CD4-positive, alpha-beta T cell (primary cell): Measurements from ENCODE around the gene COL3A1. TPM values are rescaled to one million over a fixed set of nuclear protein-coding genes. Genes with fewer than 3 reads are reported as not detected.

Source experiments
- ATAC-seq: fragments of 200-7000 bp; cut with Tn5 transposase; one replicate; pipeline ENCODE4 v1.10.0; 2022; ENCODE audit warnings: mild to moderate bottlenecking; ENCODE audit not compliant: poor library complexity
- CTCF ChIA-PET: fragments of 350-600 bp; sonication (Branson Sonifier 250); formaldehyde crosslinking; loops from one replicate; lab custom pipeline; 2021; ENCODE audit warnings: antibody characterized with exemption, inconsistent platforms; lab: Charles Lee
- POLR2A ChIA-PET: fragments of 350-600 bp; sonication (Branson Sonifier 250); formaldehyde crosslinking; loops from one replicate; lab custom pipeline; 2021; ENCODE audit warnings: antibody characterized with exemption, inconsistent platforms; lab: Charles Lee
- DNase-seq, 14 experiments: peaks; one replicate each; pipeline ENCODE4 v3.0.0-alpha.2; 2013 to 2020; ENCODE audit warnings: mixed read lengths in 2 of 14
- H3K27ac ChIP-seq, 2 donors: one replicate each; pipeline versions ENCODE4 v1.5.1 to v1.7.0; 2013; ENCODE audit warnings: low read length in 2 of 2, low read depth in 1 of 2, mild to moderate bottlenecking in 1 of 2
- H3K27me3 ChIP-seq, 2 experiments: 1 replicate in 1 of 2; 2 replicates in 1 of 2; pipeline versions ENCODE4 v1.6.1 to v1.7.0; 2013; ENCODE audit warnings: low read length in 2 of 2, control low read depth in 1 of 2, mild to moderate bottlenecking in 1 of 2, moderate library complexity in 1 of 2; ENCODE audit not compliant: insufficient read depth in 2 of 2, control insufficient read depth in 1 of 2
- H3K36me3 ChIP-seq: one replicate; pipeline ENCODE4 v1.6.1; 2013; ENCODE audit warnings: low read length, control low read depth; ENCODE audit not compliant: insufficient read depth
- H3K4me1 ChIP-seq: one replicate; pipeline ENCODE4 v1.6.1; 2013; ENCODE audit warnings: low read length, control low read depth; ENCODE audit not compliant: insufficient read depth
- H3K4me3 ChIP-seq: one replicate; pipeline ENCODE4 v1.5.1; 2013; ENCODE audit warnings: mild to moderate bottlenecking, low read length, moderate library complexity
- H3K9me3 ChIP-seq, 2 experiments: 1 replicate in 1 of 2; 2 replicates in 1 of 2; pipeline versions ENCODE4 v1.6.1 to v1.7.0; 2013; ENCODE audit warnings: low read length in 2 of 2, mild to moderate bottlenecking in 2 of 2, control low read depth in 1 of 2, moderate library complexity in 1 of 2; ENCODE audit not compliant: control insufficient read depth in 1 of 2, insufficient read depth in 1 of 2
- H3K27ac Mint-ChIP-seq: one replicate; pipeline ENCODE4 v1.8.0; 2020; ENCODE audit warnings: mixed read lengths
- H3K27me3 Mint-ChIP-seq: one replicate; pipeline ENCODE4 v1.8.0; 2021; ENCODE audit warnings: mixed read lengths
- H3K36me3 Mint-ChIP-seq: one replicate; pipeline ENCODE4 v1.8.0; 2021; ENCODE audit warnings: low read depth, mixed read lengths
- H3K4me1 Mint-ChIP-seq: one replicate; pipeline ENCODE4 v1.8.0; 2021; ENCODE audit warnings: low read depth, mixed read lengths
- H3K4me3 Mint-ChIP-seq: one replicate; pipeline ENCODE4 v1.8.0; 2020; ENCODE audit warnings: mild to moderate bottlenecking, mixed read lengths
- H3K9me3 Mint-ChIP-seq: one replicate; pipeline ENCODE4 v1.8.0; 2020; ENCODE audit warnings: mixed read lengths
- CTCF ChIP-seq: fragments of 200-600 bp; IDR thresholded peaks from one replicate; pipeline ENCODE4 v1.8.0; 2022; ENCODE audit warnings: antibody characterized with exemption, mild to moderate bottlenecking
- intact Hi-C, 2 experiments: fragments of 100-400 bp; cut with DNase I in 1 of 2; cut with micrococcal nuclease in 1 of 2; formaldehyde crosslinking; loops; one replicate each; pipeline versions ENCODE4 v1.15.1 to v1.9.0; 2023 to 2025; cut with DNase I, micrococcal nuclease
- total RNA-seq, 174 experiments: library from RNA in 2 of 174; stranded (reverse) in 2 of 174; gene quantifications; one replicate each; pipeline ENCODE4 v1.2.3 and lab custom pipeline; 2021 to 2026

Gene COL3A1
- total RNA-seq, 2 experiments from 2014 or later: not detected

GRCh38 chr2:189012351-189012750, 38.2 kb downstream of the COL3A1 start:
- Histone ChIP-seq H3K4me3 (no peak overlapping the region), H3K27me3 (no peaks in the 10 kb centered on the region), H3K27ac (no peak overlapping the region), H3K9me3 (no peaks in the 10 kb centered on the region), H3K4me1 (no peaks in the 10 kb centered on the region), H3K36me3 (no peaks in the 10 kb centered on the region)
- Mint-ChIP-seq H3K27me3 (peaks cover 4% of the 10 kb centered on the region), H3K36me3 (no peaks in the 10 kb centered on the region), H3K4me1 (no peaks in the 10 kb centered on the region), H3K9me3 (no peaks in the 10 kb centered on the region), H3K27ac (no peak overlapping the region), H3K4me3 (no peak overlapping the region)
- DNase-seq: no peak
- ATAC-seq: no peak
- TF ChIP-seq CTCF: no peak
- intact Hi-C loops: no loop called here
- CTCF ChIA-PET: no interaction called here
- POLR2A ChIA-PET: no interaction called here

GRCh38 chr2:189013031-189013430, 38.9 kb downstream of the COL3A1 start:
- CTCF ChIA-PET: no interaction called here
- Mint-ChIP-seq H3K9me3 (no peaks in the 10 kb centered on the region), H3K27me3 (peaks cover 4% of the 10 kb centered on the region), H3K27ac (no peak overlapping the region), H3K4me3 (no peak overlapping the region), H3K4me1 (no peaks in the 10 kb centered on the region), H3K36me3 (no peaks in the 10 kb centered on the region)
- ATAC-seq (no peak), DNase-seq (no peak)
- no peak for TF ChIP-seq CTCF
- Histone ChIP-seq H3K9me3 (no peaks in the 10 kb centered on the region), H3K36me3 (no peaks in the 10 kb centered on the region), H3K27ac (no peak overlapping the region), H3K4me1 (no peaks in the 10 kb centered on the region), H3K27me3 (no peaks in the 10 kb centered on the region), H3K4me3 (no peak overlapping the region)
- intact Hi-C loops: no loop called here
- POLR2A ChIA-PET: no interaction called here

- no peak overlapping the region for H3K4me3 ChIP-seq
- Mint-ChIP-seq H3K4me1 (no peaks in the 10 kb centered on the region), H3K27me3 (peaks cover 4% of the 10 kb centered on the region), H3K9me3 (no peaks in the 10 kb centered on the region), H3K36me3 (no peaks in the 10 kb centered on the region), H3K4me3 (no peak overlapping the region), H3K27ac (no peak overlapping the region)
- H3K9me3 ChIP-seq: no peaks in the 10 kb centered on the region
- TF ChIP-seq CTCF: no peak
- intact Hi-C loops: no loop called here
- ATAC-seq (no peak), DNase-seq (no peak)
- no peaks in the 10 kb centered on the region for H3K4me1 ChIP-seq
- H3K36me3 ChIP-seq: no peaks in the 10 kb centered on the region
- H3K27me3 ChIP-seq: no peaks in the 10 kb centered on the region
- H3K27ac ChIP-seq: no peak overlapping the region
- POLR2A ChIA-PET: interaction anchor here (1.4 kb wide), 1 partner anchor 10 kb away, joined by 3 read pairs; no protein-coding TSS in a partner anchor
- CTCF ChIA-PET: no interaction called here
Measured at GRCh38 chr2:189013671-189014448, 39.7 kb downstream of the COL3A1 start.
